SKM-1 treated with dmso at 0.1 percent for 144 hours (cell line): ENCODE data around the gene RICTOR.

Source experiments
- DNase-seq: peaks from one replicate; lab custom pipeline; 2025; ENCODE audit not compliant: unreplicated experiment; lab: John Stamatoyannopoulos, UW

RICTOR gene

GRCh38 chr5:38940230-38940858, 133.9 kb downstream of the RICTOR start:
- DNase-seq = no peak

GRCh38 chr5:38938973-38939372, 135.2 kb downstream of the RICTOR start:
- no peak for DNase-seq

DNA sequence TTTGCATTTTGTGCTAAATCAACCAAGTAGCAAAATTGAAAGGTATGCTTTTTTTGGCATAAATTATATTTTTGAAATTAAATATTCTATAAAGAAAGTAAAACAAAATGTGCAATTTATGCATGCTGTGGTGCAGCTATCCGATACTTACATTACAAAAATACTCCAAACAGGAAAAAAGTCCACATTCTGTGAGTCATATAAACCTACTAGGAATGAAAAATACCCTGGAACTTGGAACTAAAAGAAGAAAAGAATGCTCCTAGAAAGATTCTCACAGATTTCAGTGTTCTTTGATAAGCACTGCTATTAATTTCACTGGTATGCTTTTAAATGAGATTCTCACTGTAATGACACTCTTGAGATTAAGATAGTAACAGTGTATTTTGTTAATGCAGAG, 135.8 kb downstream of the RICTOR start:
- DNase-seq = no peak

DNA sequence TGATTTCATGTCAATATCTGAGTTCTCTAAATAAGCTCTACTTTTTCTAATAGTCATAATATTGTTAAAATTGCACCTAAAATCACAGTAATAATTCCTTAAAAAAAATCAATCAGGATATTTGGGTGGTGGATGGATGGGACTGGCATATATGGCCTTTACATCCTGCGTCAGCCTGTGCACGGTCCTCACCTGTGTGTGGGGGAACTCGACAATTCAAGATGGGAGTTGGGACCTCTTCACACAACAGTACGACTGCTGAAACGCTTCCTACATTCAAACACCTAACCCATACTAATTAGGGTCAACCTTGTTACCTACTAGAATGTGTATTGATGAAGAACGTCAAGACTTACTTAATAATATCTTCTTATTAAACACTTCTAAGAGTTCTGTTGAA, 137.9 kb downstream of the RICTOR start:
- no peak for DNase-seq

GRCh38 chr5:38935437-38935836, 138.8 kb downstream of the RICTOR start:
- DNase-seq = no peak

GRCh38 chr5:38932854-38933408, 141.3 kb downstream of the RICTOR start:
- DNase-seq = no peak

GRCh38 chr5:38931731-38932130, 142.5 kb downstream of the RICTOR start:
- no peak for DNase-seq

DNA sequence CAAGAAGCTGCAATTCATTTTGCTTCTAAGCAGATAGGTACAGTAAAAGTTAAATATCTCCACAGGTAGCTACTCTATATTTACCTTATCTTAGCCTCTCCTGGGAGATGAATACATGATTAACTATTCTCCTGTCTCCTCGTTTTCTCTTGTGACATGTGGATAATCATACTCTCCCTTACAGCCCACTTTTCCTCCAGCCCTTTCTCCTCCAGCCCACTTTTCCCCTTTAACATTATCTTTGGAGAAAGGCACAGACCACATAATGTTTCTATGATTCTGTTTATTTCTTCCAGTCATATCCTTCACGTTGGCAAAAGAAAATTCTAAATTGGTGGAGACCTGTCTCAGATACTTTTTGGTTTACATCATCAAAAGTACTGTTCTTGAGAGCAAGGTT, 144.4 kb downstream of the RICTOR start:
- no peak for DNase-seq

DNA sequence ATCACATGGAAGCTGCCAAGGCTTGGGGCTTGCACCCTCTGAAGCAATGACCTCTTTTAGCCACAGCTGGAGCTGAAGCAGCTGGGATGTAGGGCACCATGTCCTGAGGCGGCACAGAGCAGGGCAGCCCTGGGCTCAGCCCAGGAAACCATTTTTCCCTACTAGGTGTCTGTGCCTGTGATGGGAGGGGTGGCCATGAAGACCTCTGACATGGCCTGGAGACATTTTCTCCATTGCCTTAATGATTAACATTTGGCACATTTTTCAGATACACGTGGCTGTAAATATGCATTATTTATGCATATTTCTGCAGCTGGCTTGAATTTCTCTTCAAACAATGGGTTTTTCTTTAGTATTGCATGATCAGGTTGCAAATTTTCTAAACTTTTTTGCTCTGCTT, 146.7 kb downstream of the RICTOR start:
- no peak for DNase-seq

DNA sequence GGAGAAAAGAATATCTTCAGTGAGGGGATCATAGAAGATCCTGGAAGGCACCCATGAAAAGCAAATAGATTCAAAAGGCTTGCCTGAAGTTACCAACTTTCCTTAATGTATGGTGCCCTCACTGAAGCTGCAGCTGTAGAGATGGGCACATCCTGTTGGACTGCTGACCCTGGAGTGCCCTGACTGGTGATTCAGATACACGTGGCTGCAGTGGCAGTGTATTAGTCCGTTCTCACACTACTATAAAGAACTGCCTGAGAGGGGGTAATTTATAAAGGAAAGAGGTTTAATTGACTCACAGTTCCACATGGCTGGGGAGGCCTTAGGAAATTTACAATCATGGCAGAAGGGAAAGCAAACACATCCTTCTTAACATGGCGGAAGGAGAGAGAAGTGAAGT, 148.1 kb downstream of the RICTOR start:
- DNase-seq = no peak

DNA sequence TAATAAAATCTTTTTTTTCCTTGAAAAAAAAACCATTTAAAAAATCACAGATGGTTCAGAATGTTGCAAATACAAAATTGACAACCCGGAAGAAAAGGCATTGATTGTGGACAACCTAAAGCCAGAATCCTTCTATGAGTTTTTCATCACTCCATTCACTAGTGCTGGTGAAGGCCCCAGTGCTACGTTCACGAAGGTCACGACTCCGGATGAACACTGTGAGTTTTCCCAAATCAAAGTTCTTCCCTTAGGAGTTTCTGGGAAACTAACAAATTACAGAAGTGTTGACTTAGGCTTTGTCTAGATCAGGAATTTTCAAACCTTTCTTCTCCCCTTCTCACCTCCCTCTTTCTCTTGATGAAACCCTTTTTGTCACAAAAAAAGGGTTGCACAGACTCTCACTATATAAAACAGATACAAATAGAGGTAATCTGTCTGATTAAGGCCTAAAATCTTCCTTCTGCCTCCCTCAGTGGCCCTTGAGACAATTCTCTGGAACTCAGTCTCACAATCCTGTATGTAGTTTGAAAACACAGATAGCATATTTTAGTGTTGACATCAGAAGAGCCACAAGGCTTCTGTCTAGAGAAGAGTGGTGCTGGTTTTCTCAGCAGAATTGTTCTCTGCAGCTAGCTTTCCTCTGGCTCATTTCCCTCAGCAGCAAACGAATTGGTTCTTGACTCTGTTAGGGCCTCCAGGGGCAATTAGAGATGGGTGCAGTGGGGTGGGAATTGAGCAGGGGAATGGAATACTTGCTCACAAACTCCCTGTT, 148.9 kb downstream of the RICTOR start:
- DNase-seq = no peak

DNA sequence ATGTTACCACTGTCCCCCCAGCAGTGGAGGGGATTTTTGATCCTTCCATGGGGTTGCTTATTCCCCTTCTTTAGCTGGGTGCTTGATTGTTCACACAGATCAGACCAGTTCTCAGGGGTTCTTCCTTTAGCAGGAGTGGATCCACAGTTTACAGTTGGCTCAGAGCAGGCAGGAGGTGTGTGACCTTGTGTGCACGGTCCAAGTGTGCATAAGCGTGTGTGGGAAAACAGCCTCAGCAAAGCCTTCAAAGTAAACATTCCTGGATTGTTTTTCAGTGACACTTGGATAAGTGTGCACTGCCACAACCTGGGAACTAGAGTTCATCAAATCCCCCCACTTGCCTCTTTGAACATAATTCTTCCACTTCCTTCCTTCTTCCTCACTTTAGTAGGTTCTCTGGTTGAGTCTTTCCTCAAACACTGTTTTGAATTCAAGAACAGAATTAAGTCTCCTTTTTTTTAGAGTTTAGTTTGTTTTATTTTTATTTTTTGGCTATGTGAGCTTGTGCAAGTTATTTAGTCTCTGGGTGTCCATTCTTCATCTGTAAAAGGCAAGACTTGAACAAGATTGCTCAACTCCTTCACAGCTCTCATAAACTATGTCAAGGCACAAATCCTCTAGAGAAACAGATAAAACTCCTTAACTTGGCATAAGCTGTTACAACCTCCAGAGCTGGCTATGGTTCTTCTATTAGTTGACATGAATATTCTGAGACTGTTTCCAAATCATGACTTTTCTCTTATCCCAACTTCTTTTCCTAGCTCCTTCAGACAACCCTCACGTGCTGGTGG, 150.3 kb downstream of the RICTOR start:
- no peak for DNase-seq

- no peak for DNase-seq
Observed at GRCh38 chr5:38922199-38922598, 152.0 kb downstream of the RICTOR start.

DNA sequence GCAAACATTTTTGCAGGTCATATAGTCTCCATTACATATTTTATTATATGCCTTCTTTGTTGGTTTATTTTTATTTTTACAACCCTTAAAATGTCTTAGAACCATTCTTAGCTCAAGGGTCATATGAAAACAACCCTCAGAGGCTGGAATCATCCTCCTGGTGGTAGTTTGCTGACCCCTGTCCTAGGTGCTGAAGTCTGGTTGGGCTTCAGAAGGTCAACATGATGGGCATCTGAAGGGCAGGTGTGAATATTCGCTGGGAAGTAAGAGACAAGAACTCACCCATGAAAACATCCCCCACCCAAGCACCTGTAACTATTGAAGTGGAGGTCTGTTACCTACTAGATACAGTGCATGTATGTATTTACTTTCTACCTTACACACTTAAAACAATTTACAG, 153.0 kb downstream of the RICTOR start:
- DNase-seq = no peak

- DNase-seq = no peak
Observed at GRCh38 chr5:38916802-38917201, 157.4 kb downstream of the RICTOR start.

DNA sequence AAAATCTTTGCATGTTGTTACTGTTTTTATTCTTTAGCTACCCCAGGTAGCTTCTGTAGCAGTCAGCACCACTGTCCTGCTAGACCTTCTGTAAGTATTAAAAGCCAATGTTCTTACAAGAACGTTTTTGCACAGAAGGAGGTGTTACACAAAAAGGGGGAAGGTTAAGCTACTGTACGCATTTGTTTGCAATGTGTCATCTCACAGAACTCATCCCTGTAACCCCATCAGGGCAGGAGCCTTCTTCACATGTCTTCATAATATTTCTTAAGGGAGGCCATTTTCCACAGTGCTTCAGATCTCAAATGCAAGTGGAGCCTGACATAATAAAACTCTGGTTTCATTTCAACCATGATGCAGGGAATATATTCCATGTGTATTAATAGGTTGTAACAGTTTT, 160.5 kb downstream of the RICTOR start:
- no peak for DNase-seq

DNA sequence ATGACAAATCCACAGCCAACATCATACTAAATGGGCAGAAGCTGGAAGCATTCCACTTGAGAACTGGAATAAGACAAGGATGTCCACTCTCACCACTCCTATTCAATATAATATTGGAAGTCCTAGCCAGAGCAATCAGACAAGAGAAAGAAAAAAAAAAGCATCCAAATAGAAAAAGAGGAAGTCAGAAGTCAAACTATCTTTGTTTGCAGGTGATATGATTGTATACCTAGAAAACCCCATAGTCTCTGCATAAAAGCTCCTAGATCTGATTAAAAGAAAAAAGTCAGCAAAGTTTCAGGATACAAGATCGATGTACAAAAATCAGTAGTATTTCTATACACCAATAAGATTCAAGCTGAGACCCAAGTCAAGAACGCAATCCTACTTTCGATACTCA, 162.3 kb downstream of the RICTOR start:
- DNase-seq = no peak

GRCh38 chr5:38906503-38906902, 167.7 kb downstream of the RICTOR start:
- DNase-seq = no peak

DNA sequence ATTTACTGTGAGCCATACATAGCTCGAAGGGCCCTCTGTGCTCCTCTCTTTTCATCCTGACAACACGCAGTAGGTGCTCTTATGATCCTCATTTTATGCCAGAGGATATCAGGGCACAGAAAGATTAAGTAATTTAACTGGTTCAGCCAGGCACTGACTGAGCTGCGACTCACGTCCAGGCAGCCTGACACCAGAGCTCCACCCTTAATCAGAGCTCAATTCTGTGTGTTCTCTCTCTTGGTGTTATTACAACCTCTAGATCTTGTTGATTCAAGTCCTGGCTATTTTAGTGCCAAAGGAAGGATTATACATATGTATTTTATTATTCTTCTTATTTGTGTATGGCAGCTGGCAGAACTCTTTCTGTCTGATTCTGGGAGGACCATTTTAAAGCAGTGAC, 168.7 kb downstream of the RICTOR start:
- no peak for DNase-seq

DNA sequence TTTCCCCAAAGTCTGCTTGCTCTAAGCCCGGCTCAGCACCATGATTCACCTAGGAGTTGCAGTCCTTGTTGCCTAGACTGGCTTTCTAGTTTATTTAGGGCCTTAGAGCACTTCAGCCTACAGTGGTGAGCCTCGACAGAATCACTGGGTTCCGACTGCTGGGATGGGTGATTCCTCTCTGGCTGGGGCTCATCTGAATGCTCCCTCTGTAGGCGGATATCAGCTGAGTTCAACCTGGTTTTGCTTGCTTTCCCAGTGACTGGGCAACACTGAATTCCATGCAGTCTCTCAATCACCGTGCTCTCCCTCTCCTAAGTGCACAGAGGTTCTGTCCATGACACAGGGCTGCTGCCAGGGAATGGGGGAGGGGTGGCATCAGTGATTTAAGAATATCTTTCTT, 174.3 kb downstream of the RICTOR start:
- no peak for DNase-seq

DNA sequence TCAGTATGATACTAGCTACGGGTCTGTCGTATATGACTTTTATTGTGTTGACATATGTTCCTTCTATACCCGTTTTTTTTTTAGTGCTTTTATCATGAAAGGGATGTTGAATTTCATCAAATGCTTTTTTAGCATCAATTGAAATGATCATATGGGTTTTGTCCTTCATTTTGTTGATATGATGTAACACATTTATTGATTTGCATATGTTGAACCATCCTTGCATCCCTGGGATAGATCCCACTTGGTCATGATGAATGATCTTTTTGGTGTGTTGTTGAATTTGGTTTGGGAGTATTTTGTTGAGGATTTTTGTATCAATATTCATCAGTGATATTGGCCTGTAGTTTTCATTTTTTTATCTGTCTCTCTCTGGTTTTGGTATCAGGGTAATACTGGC, 177.4 kb downstream of the RICTOR start:
- DNase-seq = no peak

DNA sequence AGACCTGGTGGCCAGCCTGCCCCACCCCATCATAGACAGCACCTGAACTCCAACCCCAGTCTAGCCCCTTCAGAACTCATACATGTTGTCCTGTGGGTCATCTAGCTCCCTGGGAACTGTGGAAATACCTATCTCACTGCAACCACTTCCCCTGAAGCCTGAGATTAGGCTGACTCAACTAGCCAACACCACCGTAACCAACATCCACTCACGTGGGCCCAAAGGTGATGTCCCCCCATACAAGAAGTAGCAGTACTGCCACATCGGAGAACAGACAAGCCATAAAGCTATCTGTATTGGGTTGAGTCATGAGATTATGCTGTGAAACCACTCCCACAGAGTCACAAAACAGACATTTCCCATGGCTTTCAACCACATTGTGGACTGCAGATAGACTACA, 181.8 kb downstream of the RICTOR start:
- no peak for DNase-seq
